Activated CD4-positive, alpha-beta T cell treated with anti-CD3 and anti-CD28 coated beads for 24 hours (primary cell): ENCODE data around the gene TRAM2.

Experiments
- DNase-seq, 2 donors: peaks; one replicate each; pipeline ENCODE4 v3.0.0-alpha.2; 2020; ENCODE audit warnings: low read depth in 2 of 2

Gene TRAM2

DNA sequence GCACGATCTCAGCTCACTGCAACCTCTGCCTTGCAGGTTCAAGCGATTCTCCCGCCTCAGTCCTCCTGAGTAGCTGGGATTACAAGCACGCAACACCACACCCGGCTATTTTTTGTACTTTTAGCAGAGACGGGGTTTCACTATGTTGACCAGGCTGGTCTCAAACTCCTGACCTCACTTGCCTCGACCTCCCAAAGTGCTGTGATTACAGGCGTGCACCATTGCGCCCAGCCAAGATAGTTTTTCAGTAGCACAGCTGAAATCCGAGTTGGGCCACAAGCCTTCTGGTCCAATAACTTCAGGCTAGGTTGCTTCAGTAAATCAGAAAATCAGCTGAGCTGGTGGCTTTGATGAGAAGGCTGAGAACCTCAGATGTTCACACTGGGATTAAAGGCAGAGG is 65.7 kb downstream of the TRAM2 start:
- DNase-seq = no peak

DNA sequence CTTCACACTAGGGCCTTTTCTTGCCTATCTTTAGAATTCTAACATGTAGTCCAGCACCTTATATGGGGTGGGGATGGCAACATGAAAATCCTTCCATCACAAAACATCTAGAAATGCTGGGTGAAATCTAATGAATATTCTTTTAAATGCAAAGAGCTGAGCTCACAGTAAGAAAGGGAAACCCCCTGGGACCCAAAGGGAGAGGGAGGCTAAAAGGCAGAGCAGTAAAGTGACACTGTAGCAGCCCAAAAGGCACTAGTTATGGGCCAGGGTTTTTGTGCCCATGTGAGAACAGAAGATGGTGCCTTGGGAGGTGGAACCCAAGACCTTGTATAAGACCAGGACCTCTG is 66.7 kb downstream of the TRAM2 start:
- DNase-seq = no peak

DNA sequence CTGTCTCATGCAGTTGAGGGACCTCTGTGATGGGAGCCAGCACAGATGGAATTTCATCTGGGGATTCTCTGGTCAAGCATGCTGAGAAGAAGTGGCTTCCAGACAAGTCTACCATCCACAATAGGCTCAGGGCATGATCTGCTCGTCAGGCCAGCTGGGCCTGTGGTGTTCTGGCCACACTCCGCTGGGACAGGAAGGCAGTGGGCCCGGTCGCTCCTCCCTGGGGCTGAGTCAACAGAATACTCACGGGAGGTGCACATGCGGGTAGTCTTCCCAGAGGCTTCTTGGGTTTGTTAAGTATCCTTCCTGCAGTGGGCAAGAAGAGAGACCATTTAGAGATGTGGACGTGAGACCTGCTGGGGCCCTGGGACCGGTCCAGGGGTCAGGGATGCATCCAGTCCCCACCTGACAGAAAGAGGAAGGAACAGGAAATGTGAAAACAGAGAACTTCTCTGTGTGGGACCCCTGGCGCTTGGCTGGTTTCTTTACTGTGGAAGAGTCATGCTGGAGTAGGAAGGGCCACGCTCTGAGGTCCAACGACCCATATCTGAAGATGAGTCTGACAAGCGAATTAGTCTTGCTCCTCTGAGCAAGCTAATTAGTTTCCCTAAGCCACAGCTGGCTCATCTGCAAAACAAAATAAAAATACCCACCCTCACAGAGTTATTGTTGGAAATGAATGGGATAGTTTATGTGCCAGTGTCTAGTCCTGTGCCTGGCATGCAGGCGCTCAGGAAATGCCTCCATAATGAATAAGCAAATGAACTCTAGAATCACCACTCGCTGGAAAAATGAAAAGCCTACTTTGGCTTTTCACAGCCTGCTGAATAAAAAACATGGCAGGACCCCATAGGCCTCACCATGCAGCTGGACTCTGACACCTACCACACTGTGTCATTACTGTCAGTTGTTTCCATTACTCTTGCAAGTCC is 67.3 kb downstream of the TRAM2 start:
- DNase-seq = no peak

DNA sequence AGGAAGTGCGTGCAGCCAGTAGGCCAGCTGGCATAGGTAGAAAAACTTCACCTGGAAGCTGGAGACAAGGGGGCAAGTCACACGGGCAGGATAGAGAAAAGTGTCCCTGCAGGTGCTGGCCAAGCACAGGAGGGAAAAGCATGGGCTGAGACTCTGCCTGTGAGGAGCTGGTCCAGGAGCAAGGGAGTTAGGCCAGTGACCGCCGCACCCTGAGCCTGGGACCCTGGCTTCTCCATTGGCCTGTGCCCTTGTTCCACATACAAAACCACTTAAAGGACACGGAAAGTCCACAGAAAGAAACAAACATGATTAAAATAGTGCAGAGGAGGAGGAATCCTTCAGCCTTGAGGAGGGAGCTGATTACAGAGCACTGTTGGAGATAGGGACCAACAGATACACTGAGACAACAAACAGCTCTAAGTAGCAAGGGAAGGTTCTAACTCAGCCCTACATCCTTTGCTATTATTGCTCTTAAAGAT is 68.6 kb downstream of the TRAM2 start:
- DNase-seq = no peak

DNA sequence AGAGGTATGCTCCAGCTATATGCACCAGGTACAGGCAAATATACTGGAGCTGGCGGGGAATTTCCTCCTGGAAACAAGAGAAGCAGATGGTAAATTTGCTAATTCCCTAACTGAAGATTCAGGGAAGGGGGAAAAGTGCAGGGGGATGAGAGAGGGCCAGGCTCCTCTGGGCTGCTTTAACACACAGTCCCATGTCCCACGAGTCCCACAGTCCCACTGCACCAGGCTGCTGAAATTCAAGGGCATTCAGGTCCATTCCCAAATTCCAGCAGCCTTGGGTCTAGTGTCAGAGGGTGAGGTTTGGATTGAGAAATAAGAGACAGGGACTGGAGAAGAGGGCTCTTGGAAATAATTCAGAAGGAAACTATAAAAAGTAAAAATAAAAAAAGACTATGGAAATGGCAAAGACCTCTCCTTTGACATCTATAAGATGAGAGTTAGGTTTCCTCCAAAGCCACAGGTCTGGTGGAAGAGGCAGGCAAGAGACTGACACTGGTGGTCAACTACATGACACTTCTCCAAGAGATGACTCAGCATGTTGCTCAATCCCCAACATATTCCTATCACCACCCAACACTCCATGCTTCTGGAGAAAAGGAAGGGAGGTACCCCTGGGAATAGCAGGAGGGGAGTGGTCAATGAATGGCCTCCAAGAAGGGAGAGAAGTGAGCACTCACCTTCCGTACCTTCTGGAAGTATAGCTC is 69.2 kb downstream of the TRAM2 start:
- DNase-seq = no peak

DNA sequence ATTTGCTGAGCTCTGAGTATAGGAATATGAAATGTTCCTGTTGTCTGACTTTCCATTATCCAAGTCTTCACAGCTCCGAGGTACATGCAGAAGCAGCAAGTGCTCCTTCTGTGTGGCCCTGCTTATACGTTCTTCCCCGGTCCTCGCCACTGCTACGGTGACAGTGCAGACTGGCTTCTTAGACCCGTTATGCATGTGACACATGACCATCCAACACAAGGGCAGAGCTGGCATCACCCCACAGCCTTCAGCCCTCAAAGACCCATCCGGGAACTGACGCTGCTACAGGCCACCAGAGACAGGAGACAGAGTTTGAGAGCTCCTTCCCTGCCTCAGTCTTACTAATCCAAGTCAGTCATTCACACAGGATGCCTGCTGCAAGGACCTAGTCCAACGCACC is 70.4 kb downstream of the TRAM2 start:
- no peak for DNase-seq

DNA sequence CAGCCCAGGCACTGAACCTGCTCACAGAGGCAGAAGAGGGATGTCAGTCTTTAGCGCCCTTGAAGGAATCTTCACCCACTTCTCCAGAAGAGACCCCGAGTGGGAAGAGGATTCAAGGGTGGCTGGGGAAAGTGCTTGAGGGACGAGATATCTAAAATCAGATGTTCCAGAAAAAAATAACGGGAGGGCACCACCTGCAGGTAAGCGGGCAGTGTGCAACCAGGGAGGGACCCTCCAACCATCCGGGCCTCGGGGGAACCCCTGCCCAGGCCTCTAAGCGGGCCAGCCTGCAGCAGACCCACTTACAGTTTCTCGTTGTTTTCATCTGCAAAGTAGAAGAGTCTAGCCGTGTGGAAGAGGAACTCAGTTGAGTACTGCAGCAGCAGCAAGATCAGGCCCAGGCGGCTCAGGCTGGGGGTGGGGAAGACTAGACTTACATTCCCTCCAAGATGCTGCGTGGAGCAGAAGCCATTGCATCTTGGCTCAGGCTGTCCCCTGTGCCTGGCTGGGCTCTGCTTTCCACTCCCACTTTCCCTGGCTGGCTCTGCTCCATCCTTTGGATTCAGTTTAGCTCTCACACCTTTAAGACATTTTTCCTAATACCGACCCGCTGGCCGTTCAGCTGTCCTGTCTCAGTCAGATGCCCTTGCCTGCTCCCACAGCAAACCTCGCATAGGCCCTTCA is 71.0 kb downstream of the TRAM2 start:
- no peak for DNase-seq

DNA sequence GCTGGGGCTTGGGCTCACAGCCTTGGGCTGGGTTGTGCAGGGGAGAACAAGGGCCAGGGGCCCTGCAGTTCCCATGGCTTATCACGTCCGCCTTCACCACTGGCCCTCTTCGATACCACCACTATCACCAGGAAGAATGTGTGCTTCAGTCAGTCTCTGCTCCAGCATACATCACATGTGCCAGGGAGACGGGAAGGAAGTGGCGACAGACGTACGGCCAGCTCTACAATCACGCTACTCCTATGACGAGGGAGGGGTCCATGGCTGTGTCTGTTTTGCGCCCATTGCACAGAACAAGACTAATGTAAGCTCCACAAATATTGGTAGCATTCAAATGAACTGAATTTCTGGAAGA is 72.1 kb downstream of the TRAM2 start:
- no peak for DNase-seq

DNA sequence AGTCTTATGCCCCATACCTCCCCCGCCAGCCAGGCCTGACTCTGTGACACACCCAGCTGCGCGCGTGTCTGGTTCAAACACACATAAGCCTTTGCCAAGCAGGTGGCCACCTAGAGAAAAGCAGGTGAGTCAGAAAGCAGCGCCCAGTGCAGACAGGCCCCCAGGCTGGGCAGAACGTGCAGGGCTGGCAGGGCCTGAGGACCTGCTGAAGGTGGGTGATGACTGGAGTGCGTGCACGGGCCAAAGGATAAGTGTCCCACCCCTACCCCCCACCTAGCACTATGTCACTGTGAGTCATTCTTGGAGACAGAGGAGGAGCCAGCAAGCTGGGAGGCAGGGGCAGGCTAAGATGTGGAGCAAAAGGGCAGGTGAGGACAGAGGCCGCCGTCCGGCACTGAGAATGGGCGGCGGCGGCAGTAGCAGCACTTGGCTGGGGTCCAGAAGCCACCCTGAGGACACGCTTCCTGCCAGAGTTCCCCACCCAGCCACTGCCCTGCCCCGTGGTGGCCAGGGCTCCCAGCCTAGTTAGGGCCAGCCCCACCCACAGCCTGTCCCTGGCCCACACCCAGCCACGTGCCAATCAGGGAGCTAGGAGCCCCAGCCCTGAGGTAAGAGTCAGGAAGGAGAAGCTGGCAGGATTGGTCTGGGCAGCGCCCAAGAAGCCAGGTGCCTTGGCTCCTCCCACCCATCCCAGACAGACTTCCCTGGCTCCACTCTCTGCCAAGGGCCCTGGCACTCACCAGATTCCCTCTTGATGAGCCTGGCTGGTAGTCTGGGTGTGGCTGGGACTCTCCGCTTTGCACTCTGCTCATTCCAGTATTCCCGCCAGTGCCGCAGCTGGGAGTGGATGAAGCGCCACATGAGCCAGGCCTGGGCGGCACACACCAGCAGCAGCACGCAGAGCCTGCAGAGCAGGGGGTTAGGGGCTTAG is 72.7 kb downstream of the TRAM2 start:
- DNase-seq = no peak

DNA sequence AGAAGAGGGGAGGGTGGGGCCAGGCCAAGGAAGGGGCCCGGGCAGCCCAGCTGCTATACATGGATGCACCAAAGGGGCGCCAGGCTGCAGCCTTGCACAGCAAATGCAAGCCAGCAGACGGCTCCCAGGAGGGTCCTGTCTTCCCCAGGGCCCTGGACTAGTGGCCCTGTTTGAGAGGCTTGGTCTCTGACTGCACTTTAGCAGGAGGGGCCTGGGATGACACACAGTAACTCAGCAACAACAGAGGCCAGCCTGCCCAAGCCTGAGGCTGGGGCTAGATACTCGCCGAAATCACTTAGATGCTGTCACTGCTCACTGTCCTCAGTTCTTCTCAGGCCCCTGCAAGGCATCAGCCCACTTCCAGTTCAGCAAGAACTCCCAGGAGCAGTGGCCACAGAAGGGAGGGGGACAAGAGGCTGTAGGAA is 73.5 kb downstream of the TRAM2 start:
- no peak for DNase-seq

DNA sequence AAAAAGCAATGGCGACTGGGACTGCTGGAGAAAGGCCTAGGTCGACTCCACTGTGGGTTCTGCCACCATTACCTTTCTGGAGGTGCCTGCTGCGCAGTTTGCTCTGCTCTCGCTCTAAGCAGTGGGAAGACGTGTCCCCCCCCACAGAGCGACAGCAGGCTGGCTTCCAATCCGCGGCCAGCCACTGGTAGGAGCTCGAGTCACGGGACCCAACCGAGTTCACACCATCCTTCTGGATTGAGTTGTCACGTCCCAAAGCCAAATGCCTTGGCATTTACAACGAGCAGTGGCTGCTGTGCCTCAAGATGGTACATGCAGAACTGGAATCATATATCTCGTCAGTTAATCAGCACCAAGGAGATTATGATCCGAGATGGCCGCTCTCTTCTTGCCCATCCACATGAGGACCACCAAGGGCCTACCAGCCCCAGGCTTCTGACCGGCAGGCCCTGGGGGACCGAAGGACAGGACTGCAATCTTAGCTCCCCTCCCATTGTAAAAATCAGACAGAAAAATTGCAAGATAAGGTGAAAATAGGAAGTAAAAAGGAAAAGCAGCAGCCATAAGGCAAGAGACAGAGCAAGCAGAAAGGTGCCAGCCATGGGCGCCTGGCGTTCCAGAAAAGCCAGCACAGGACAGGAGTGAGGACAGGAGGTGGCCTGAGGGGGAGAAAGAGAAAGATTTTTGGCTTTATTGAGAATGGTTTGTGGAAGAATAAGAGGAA is 74.4 kb downstream of the TRAM2 start:
- no peak for DNase-seq

DNA sequence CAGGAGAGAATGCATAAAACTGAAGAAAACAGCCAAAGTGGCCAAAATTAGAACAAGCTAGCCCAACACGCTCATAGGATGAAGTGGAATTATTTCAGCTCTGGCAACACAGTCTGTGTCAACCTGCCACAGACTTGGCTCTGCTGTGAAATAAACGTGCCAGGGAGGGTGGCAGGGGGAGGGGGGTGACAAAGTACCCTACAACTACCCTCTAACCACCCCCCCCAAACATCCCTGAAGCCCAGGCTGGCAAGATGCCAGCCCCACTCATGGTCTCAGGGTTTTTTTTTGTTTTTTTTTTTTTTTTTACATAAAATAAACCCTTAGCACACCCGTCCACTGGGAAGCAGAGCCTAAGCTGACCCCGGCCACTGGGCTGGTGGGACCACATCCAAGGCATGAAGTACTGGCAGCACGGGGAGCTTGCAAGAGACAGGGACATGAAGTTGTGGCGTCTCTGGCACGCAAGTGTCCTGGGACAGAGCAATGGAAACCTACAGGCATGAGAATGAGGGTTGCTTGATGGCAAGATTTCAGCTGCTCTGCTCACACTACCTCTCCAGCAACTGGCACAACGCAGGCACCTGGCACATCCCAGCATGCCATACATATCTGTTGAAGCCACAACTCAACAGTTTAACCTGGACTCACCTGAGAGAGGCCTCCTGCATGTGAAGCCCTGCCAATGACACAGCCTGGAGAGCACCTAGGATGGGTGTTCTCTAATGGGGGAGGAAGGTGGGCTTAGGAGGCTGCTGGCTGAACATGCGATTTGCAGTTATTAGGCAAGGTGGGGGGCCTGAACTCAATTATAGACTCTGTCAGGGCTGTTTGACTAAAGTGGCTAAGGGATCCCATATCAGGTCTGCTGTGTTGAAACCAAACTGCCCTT is 76.4 kb downstream of the TRAM2 start:
- DNase-seq = no peak

DNA sequence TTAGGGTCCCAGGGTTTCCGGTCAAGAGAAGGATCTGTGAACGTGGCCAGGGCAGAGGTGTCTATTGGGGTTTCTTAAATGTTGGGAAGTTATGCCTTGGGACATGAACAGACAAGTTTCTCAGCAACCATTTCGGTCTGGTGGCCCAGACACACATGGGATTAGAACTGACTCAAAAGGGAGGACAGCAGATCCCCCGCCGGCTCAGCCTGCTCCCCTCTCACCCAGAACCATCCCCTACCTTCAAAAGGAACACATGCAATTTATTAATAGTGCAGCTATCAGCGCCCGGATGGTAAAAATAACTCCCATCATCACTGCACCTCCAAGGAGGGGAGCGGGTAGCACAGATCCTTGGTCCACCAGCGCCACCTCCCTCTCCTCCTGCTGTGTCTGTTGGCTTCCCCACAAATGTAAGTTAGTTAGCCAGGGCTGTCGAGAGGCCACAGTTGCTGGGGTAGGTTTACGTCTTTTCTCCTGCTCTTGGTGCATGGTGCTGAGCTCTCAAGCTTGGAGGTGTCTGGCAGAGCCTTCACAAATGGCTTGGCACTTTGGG is 77.1 kb downstream of the TRAM2 start:
- no peak for DNase-seq

DNA sequence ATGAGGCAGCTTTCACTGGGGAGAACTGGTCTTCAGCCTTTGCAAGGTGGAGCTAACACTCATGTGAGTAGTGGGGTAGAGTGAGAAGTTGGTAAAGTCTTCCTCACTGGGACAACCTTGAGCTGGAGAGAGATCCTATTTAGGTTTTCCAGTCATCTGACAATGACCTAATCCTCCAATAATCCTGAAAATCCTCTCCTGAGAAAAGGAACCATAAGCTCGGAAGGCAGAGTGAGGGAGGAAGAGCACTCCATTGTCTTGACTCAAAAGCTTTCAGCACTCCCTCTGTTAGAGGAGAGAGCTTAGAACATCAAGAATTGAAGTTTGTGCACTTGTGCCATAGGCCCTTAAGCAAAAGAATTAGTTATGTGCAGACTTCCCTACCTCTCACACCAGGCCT is 77.8 kb downstream of the TRAM2 start:
- no peak for DNase-seq

DNA sequence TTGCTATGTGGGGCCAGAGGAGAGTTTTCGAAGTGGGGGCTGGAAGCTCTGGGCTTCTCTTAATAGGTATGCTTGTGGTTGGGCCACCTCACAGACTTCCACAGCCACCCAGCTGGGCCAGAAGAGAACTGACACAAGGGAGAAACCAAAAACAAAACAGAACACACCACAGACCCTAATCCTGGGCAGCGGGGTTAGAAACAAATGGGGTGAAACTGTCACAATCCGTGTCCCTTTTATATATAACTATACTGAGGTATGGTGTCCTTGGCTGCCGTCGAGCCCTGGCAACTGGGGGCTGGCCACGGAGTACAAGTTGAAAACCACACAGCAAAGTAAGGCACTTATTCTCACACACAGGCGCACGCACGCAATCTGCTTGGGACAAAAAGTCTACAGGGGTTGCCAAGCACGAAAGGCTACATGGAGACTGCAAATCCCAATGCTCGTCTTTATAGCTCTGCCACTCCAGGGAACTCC is 78.3 kb downstream of the TRAM2 start:
- no peak for DNase-seq

DNA sequence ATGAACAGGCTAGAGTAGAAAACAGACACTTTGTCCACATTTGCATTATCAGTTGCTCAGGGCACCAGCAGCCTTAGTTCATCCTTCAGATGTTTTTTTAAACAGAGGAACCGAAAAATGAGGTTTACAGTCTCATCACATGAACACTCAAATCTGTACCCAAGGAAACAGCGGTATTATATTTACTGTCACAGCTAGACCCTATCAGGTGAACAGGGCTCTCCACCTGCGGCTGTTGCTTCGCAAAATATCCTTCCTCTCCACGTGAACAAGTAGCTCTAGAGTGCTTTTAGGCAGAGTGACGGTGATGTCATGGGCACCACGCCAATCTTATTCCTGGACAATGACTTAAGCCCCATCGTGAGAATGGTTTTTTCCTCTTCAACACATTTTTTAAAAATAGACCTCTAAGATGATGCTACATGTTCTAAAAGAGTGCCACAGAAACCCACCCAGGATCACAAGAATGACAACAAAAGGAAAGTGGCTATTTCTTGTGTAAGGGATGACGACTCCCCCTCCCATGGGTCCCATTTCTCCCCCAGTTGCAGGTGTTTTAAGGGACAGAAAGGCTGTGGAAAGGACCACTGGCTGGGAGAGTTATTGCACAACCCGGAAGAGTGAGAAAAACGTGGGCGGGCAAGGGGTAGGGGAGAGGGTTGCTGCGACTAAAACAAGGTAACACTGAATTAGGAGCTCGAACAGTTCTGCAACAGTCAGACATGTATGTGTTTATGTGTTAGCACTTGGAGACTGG is 79.0 kb downstream of the TRAM2 start:
- DNase-seq = no peak

DNA sequence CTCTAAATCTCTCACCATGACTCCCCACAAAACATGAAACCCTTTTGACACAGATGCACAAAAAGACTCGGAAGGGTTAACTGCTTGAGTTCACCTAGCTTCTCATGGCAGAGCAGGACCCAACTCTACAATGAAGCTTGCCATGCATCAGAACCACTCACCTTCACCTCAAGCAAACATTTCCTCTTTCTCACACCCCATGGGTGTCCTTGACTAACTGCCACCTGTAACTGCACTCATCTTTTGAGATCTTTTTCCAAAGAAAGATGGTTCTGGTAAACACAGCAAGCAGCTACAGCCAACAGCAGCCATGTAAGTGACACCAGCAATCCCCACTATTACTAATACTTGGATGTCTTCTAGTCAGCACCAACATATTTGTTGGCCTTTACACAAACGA is 80.2 kb downstream of the TRAM2 start:
- no peak for DNase-seq

DNA sequence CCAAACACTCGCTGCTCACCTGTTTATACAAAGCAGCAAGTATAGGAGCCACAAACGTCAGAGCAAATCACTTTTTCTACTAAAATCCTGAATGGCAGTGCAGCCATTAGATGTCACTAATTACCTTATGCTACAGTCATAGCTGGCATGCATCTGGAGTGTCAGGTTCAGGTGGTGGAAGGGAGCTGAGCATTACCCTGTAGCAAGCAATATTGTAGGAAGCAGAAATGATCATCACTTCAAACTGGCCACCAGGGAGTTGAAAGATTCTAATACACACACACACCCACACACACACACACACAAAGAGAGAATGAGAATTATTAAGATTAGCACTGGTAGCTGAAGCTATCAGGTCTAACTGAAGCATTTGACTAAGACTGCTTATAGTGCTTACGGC is 80.9 kb downstream of the TRAM2 start:
- no peak for DNase-seq
